Erythroblast (primary cell): ENCODE measurements around the gene ZNF554.

Source experiments
- GATA1 ChIP-seq: IDR thresholded peaks from 2 replicates; pipeline ENCODE4 v1.6.1; 2011; ENCODE audit warnings: low read depth, mild to moderate bottlenecking, control low read depth, low read length, moderate library complexity
- POLR2A ChIP-seq: IDR thresholded peaks from 2 replicates; pipeline ENCODE4 v1.6.1; 2011; ENCODE audit warnings: mild to moderate bottlenecking, low read length

DNA sequence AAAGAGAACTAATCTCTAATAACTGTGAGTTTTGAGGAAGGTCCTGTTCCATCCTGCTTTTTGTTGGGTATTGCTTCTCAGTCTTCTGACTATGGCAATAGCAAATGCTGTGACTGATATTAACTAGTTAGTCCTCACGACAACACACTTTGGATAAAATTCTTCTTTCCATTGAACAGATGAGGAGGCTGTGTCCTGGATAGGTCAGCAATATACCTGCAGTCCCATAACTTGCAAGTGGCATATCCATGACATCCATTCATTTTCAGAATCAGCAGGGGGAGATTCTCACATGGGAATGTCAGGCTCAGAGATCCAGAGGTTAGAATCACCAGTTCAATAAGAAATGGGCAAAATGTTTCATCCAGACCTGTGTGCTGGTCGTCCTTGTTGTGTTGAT lies 7.4 kb downstream of the ZNF554 start:
- TF ChIP-seq POLR2A: no peak
- no peak for TF ChIP-seq GATA1
